HEK293 (cell line): ENCODE results near the gene NAA35.

ENCODE experiments used
- FEZF1 ChIP-seq: fragments of 450-650 bp; formaldehyde crosslinking; IDR thresholded peaks from 2 replicates; pipeline ENCODE4 v1.5.1; 2016; ENCODE audit warnings: missing biosample characterization, missing genetic modification characterization
- GLIS1 ChIP-seq: fragments of 450-650 bp; formaldehyde crosslinking; IDR thresholded peaks from 2 replicates; pipeline ENCODE4 v1.5.1; 2016; ENCODE audit warnings: missing biosample characterization, missing genetic modification characterization
- KLF1 ChIP-seq: fragments of 450-650 bp; formaldehyde crosslinking; IDR thresholded peaks from 2 replicates; pipeline ENCODE4 v1.5.1; 2016; ENCODE audit warnings: missing biosample characterization, missing genetic modification characterization
- KLF8 ChIP-seq: fragments of 450-650 bp; formaldehyde crosslinking; IDR thresholded peaks from 2 replicates; pipeline ENCODE4 v1.5.1; 2016; ENCODE audit warnings: missing biosample characterization, missing genetic modification characterization
- MYNN ChIP-seq: fragments of 450-650 bp; formaldehyde crosslinking; IDR thresholded peaks from 2 replicates; pipeline ENCODE4 v1.5.1; 2016; ENCODE audit warnings: missing biosample characterization, missing genetic modification characterization, borderline replicate concordance
- SP3 ChIP-seq: fragments of 450-650 bp; formaldehyde crosslinking; IDR thresholded peaks from 2 replicates; pipeline ENCODE4 v1.5.1; 2016; ENCODE audit warnings: missing biosample characterization, missing genetic modification characterization
- TRIM28 ChIP-seq: IDR thresholded peaks from 2 replicates; pipeline ENCODE4 v1.6.1; 2011; ENCODE audit warnings: low read length, control low read depth, borderline replicate concordance
- YY2 ChIP-seq: fragments of 450-650 bp; formaldehyde crosslinking; IDR thresholded peaks from 2 replicates; pipeline ENCODE4 v1.5.1; 2016; ENCODE audit warnings: missing biosample characterization, missing genetic modification characterization
- ZBTB8A ChIP-seq: fragments of 450-650 bp; formaldehyde crosslinking; IDR thresholded peaks from 2 replicates; pipeline ENCODE4 v1.5.1; 2016; ENCODE audit warnings: missing biosample characterization, missing genetic modification characterization
- ZFP3 ChIP-seq: fragments of 450-650 bp; formaldehyde crosslinking; IDR thresholded peaks from 2 replicates; pipeline ENCODE4 v1.5.1; 2016; ENCODE audit warnings: low read depth, missing biosample characterization, missing genetic modification characterization
- ZFP69B ChIP-seq: fragments of 450-650 bp; formaldehyde crosslinking; IDR thresholded peaks from 2 replicates; pipeline ENCODE4 v1.5.1; 2016; ENCODE audit warnings: missing biosample characterization, missing genetic modification characterization
- ZNF121 ChIP-seq: fragments of 450-650 bp; formaldehyde crosslinking; IDR thresholded peaks from 2 replicates; pipeline ENCODE4 v1.5.1; 2016; ENCODE audit warnings: missing biosample characterization, missing genetic modification characterization
- ZNF157 ChIP-seq: fragments of 450-650 bp; formaldehyde crosslinking; IDR thresholded peaks from 2 replicates; pipeline ENCODE4 v1.5.1; 2016; ENCODE audit warnings: missing biosample characterization, missing genetic modification characterization
- ZNF19 ChIP-seq: fragments of 450-650 bp; formaldehyde crosslinking; IDR thresholded peaks from 2 replicates; pipeline ENCODE4; 2016; ENCODE audit warnings: missing biosample characterization, missing genetic modification characterization, low read depth
- ZNF426 ChIP-seq: fragments of 450-650 bp; formaldehyde crosslinking; IDR thresholded peaks from 2 replicates; pipeline ENCODE4 v1.5.1; 2017; ENCODE audit warnings: missing biosample characterization, missing genetic modification characterization, mild to moderate bottlenecking, inconsistent platforms, moderate library complexity
- ZNF48 ChIP-seq: fragments of 450-650 bp; formaldehyde crosslinking; IDR thresholded peaks from 2 replicates; pipeline ENCODE4 v1.5.1; 2016; ENCODE audit warnings: missing biosample characterization, missing genetic modification characterization
- ZNF558 ChIP-seq: fragments of 450-650 bp; formaldehyde crosslinking; IDR thresholded peaks from 2 replicates; pipeline ENCODE4 v1.5.1; 2016; ENCODE audit warnings: missing biosample characterization, missing genetic modification characterization
- ZNF561 ChIP-seq: fragments of 450-650 bp; IDR thresholded peaks from 2 replicates; pipeline ENCODE4 v1.5.1; 2018; ENCODE audit warnings: missing biosample characterization, missing genetic modification characterization, borderline replicate concordance
- ZNF596 ChIP-seq: fragments of 450-650 bp; IDR thresholded peaks from 2 replicates; pipeline ENCODE4 v1.5.0; 2018; ENCODE audit warnings: missing biosample characterization, mild to moderate bottlenecking, missing genetic modification characterization, moderate library complexity
- ZNF610 ChIP-seq: fragments of 450-650 bp; formaldehyde crosslinking; IDR thresholded peaks from 2 replicates; pipeline ENCODE4 v1.5.1; 2016; ENCODE audit warnings: missing biosample characterization, missing genetic modification characterization, borderline replicate concordance
- ZNF629 ChIP-seq: fragments of 450-650 bp; formaldehyde crosslinking; IDR thresholded peaks from 2 replicates; pipeline ENCODE4 v1.5.1; 2017; ENCODE audit warnings: missing biosample characterization, missing genetic modification characterization
- ZNF776 ChIP-seq: fragments of 450-650 bp; formaldehyde crosslinking; IDR thresholded peaks from 2 replicates; pipeline ENCODE4 v1.5.0; 2017; ENCODE audit warnings: missing biosample characterization, missing genetic modification characterization, borderline replicate concordance
- ZXDB ChIP-seq: fragments of 450-650 bp; formaldehyde crosslinking; IDR thresholded peaks from 2 replicates; pipeline ENCODE4 v1.5.1; 2016; ENCODE audit warnings: missing biosample characterization, missing genetic modification characterization
- TF ChIP-seq, protein P1 (sequence below): fragments of 450-650 bp; formaldehyde crosslinking; IDR thresholded peaks from 2 replicates; pipeline ENCODE4 v1.5.1; 2016; ENCODE audit warnings: missing biosample characterization, missing genetic modification characterization
- TF ChIP-seq, protein P2 (sequence below): fragments of 450-650 bp; formaldehyde crosslinking; IDR thresholded peaks from 2 replicates; pipeline ENCODE4 v1.5.1; 2016; ENCODE audit warnings: missing biosample characterization, missing genetic modification characterization
- TF ChIP-seq, protein P3 (sequence below): fragments of 450-650 bp; formaldehyde crosslinking; IDR thresholded peaks from 2 replicates; pipeline ENCODE4 v1.5.1; 2017; ENCODE audit warnings: missing biosample characterization, missing genetic modification characterization
- TF ChIP-seq, protein P4 (sequence below): fragments of 450-650 bp; formaldehyde crosslinking; optimal IDR thresholded peaks from 2 replicates; pipeline ENCODE3; 2016; ENCODE audit warnings: missing biosample characterization, mild to moderate bottlenecking, missing genetic modification characterization
- TF ChIP-seq, protein P5 (sequence below): fragments of 450-650 bp; formaldehyde crosslinking; IDR thresholded peaks from 2 replicates; pipeline ENCODE4 v1.5.1; 2016; ENCODE audit warnings: missing biosample characterization, missing genetic modification characterization
- TF ChIP-seq, protein P6 (sequence below): fragments of 450-650 bp; formaldehyde crosslinking; IDR thresholded peaks from 2 replicates; pipeline ENCODE4 v1.5.1; 2016; ENCODE audit warnings: missing biosample characterization, missing genetic modification characterization

NAA35 gene

DNA sequence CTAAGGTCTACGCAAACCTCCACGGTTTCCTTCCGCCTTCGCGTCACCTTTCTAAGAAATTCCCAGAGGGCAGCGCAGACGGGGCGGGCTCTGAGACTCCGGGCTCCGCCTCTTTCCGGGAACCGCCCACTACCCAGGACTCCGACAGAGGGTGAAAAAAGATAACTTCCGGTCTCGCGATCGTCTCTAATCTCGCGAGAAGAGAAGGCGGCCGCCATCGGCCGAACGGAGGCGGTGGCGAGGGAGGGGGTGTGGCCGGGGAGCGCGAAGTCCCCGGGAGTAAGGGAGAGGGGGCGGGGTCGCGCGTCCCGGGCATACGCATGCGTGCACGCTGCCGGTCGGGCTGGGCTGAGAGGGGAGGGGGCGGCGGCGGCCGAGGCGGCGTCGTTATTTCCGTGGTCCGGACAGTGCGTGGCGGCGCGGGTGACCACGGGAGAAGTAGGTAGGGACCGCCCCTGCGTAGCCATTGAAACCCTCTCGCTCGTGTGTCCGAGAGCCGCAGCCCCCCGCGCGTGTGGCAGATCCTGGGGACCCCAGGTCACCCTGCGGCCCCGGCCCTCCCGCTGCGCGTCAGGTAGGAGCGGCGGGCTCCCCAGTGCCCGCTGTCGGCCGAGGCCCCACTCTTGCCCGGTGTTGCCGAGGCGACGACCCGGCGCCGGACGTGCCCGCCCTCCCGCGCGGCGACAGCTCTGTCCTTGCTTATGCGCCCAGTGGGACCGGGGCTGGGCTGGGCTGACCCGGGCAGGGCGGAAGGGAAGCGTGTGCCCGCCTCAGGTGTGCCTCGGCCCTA lies at the start of gene NAA35 (continued):
- TF ChIP-seq, protein P1, sequence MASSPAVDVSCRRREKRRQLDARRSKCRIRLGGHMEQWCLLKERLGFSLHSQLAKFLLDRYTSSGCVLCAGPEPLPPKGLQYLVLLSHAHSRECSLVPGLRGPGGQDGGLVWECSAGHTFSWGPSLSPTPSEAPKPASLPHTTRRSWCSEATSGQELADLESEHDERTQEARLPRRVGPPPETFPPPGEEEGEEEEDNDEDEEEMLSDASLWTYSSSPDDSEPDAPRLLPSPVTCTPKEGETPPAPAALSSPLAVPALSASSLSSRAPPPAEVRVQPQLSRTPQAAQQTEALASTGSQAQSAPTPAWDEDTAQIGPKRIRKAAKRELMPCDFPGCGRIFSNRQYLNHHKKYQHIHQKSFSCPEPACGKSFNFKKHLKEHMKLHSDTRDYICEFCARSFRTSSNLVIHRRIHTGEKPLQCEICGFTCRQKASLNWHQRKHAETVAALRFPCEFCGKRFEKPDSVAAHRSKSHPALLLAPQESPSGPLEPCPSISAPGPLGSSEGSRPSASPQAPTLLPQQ, result peak; percentile 62; the same call in 1 of the 2 replicates
- TF ChIP-seq FEZF1 (tag by site-specific recombination) (no peak), MYNN (tag by site-specific recombination) (no peak), ZNF121 (no peak), ZNF426 (no peak), SP3 (tag by site-specific recombination) (peak; percentile 96), ZFP3 (tag by site-specific recombination) (no peak), ZBTB8A (tag by site-specific recombination) (peak; percentile 90), ZNF610 (tag by site-specific recombination) (peak; percentile 48; the same call in 1 of the 2 replicates), ZXDB (tag by site-specific recombination) (0 out of 2 replicates have a peak, but pooled peaks have one; percentile 25), ZNF19 (tag by site-specific recombination) (no peak), ZNF558 (no peak), ZNF629 (tag by site-specific recombination) (peak; percentile 85), KLF8 (tag by site-specific recombination) (peak; percentile 95), YY2 (tag by site-specific recombination) (peak; percentile 80), ZNF157 (no peak), KLF1 (tag by site-specific recombination) (peak; percentile 53), ZFP69B (tag by site-specific recombination) (0 out of 2 replicates have a peak, but pooled peaks have one; percentile 40), ZNF776 (no peak), ZNF596 (tag by site-specific recombination) (peak; percentile 22; the same call in 1 of the 2 replicates), GLIS1 (tag by site-specific recombination) (peak; percentile 71; the same call in 1 of the 2 replicates), ZNF48 (no peak), TRIM28 (0 out of 2 replicates have a peak, but pooled peaks have one; percentile 6), ZNF561 (peak; percentile 59; the same call in 1 of the 2 replicates)
- TF ChIP-seq, protein P2, sequence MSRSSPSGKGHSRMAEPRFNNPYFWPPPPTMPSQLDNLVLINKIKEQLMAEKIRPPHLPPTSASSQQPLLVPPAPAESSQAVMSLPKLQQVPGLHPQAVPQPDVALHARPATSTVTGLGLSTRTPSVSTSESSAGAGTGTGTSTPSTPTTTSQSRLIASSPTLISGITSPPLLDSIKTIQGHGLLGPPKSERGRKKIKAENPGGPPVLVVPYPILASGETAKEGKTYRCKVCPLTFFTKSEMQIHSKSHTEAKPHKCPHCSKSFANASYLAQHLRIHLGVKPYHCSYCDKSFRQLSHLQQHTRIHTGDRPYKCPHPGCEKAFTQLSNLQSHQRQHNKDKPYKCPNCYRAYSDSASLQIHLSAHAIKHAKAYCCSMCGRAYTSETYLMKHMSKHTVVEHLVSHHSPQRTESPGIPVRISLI (tag by site-specific recombination), result peak; percentile 91
- TF ChIP-seq, protein P3, sequence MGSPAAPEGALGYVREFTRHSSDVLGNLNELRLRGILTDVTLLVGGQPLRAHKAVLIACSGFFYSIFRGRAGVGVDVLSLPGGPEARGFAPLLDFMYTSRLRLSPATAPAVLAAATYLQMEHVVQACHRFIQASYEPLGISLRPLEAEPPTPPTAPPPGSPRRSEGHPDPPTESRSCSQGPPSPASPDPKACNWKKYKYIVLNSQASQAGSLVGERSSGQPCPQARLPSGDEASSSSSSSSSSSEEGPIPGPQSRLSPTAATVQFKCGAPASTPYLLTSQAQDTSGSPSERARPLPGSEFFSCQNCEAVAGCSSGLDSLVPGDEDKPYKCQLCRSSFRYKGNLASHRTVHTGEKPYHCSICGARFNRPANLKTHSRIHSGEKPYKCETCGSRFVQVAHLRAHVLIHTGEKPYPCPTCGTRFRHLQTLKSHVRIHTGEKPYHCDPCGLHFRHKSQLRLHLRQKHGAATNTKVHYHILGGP, result peak; percentile 100
- TF ChIP-seq, protein P4, sequence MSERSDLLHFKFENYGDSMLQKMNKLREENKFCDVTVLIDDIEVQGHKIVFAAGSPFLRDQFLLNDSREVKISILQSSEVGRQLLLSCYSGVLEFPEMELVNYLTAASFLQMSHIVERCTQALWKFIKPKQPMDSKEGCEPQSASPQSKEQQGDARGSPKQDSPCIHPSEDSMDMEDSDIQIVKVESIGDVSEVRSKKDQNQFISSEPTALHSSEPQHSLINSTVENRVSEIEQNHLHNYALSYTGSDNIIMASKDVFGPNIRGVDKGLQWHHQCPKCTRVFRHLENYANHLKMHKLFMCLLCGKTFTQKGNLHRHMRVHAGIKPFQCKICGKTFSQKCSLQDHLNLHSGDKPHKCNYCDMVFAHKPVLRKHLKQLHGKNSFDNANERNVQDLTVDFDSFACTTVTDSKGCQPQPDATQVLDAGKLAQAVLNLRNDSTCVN (tag by site-specific recombination), result peak; percentile 98
- TF ChIP-seq, protein P5, sequence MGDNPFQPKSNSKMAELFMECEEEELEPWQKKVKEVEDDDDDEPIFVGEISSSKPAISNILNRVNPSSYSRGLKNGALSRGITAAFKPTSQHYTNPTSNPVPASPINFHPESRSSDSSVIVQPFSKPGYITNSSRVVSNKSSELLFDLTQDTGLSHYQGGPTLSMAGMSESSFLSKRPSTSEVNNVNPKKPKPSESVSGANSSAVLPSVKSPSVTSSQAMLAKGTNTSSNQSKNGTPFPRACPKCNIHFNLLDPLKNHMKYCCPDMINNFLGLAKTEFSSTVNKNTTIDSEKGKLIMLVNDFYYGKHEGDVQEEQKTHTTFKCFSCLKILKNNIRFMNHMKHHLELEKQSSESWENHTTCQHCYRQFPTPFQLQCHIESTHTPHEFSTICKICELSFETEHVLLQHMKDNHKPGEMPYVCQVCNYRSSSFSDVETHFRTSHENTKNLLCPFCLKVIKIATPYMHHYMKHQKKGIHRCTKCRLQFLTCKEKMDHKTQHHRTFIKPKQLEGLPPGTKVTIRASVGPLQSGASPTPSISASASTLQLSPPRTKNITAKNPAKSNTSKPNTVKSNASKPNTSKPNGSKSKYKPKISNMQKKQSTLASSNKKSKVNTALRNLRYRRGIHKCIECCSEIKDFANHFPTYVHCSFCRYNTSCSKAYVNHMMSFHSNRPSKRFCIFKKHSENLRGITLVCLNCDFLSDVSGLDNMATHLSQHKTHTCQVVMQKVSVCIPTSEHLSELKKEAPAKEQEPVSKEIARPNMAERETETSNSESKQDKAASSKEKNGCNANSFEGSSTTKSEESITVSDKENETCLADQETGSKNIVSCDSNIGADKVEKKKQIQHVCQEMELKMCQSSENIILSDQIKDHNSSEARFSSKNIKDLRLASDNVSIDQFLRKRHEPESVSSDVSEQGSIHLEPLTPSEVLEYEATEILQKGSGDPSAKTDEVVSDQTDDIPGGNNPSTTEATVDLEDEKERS (tag by site-specific recombination), result no peak
- TF ChIP-seq, protein P6, sequence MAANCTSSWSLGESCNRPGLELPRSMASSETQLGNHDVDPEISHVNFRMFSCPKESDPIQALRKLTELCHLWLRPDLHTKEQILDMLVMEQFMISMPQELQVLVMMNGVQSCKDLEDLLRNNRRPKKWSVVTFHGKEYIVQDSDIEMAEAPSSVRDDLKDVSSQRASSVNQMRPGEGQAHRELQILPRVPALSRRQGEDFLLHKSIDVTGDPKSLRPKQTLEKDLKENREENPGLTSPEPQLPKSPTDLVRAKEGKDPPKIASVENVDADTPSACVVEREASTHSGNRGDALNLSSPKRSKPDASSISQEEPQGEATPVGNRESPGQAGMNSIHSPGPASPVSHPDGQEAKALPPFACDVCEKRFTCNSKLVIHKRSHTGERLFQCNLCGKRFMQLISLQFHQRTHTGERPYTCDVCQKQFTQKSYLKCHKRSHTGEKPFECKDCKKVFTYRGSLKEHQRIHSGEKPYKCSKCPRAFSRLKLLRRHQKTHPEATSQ, result 0 out of 2 replicates have a peak, but pooled peaks have one; percentile 23
